H1 (cell line): Measurements from ENCODE around the gene MGRN1. TPM values are rescaled to one million over a fixed set of nuclear protein-coding genes. Genes with fewer than 3 reads are reported as not detected.

Experiments used
- ASH2L ChIP-seq: fragments of 200-600, 300-600 bp; sonication (generic); IDR thresholded peaks from one replicate; pipeline ENCODE4 v1.7.1; 2017; ENCODE audit warnings: low read length
- BCL11A ChIP-seq, 2 experiments: IDR thresholded peaks; one replicate each; pipeline ENCODE4 v1.6.1; 2011; ENCODE audit warnings: low read depth in 2 of 2, low read length in 2 of 2, mild to moderate bottlenecking in 2 of 2
- BRCA1 ChIP-seq: IDR thresholded peaks from 2 replicates; pipeline ENCODE4 v1.6.1; 2012; ENCODE audit warnings: low read depth, low read length, improper control_type of control experiment
- CBX5 ChIP-seq: fragments of 300-800, 300-1000 bp; sonication (generic); IDR thresholded peaks from 2 replicates; pipeline ENCODE4 v1.7.1; 2016; ENCODE audit warnings: antibody characterized with exemption, low read length, low read depth
- CBX8 ChIP-seq: fragments of 300-800, 300-1000 bp; sonication (generic); IDR thresholded peaks from 2 replicates; pipeline ENCODE4 v1.7.1; 2016; ENCODE audit warnings: low read depth, low read length, borderline replicate concordance
- CHD2 ChIP-seq: IDR thresholded peaks from 2 replicates; pipeline ENCODE4 v1.6.1; 2012; ENCODE audit warnings: low read length, improper control_type of control experiment
- JUND ChIP-seq: IDR thresholded peaks from 2 replicates; pipeline ENCODE4 v1.6.1; 2011; ENCODE audit warnings: mild to moderate bottlenecking, improper control_type of control experiment, low read length
- MAX ChIP-seq: IDR thresholded peaks from 2 replicates; pipeline ENCODE4 v1.6.1; 2012; ENCODE audit warnings: inconsistent platforms
- POU5F1 ChIP-seq: IDR thresholded peaks from 2 replicates; pipeline ENCODE4 v1.6.1; 2011; ENCODE audit warnings: low read depth, mild to moderate bottlenecking, low read length, moderate library complexity
- RNF2 ChIP-seq: fragments of 200-900, 300-1000 bp; sonication (generic); IDR thresholded peaks from 2 replicates; pipeline ENCODE4 v1.7.1; 2016; ENCODE audit warnings: borderline replicate concordance, low read depth, mild to moderate bottlenecking, antibody characterized with exemption, low read length; ENCODE audit not compliant: poor library complexity, severe bottlenecking; ENCODE audit errors: missing control alignments
- polyA plus RNA-seq, 7 experiments: library from polyadenylated mRNA; depleted of rRNA in 3 of 7; stranded (reverse) in 5 of 7; unstranded in 2 of 7; fragments of >200 nt in 5 of 7; fragments of 200-250 nt in 2 of 7; gene quantifications; 1 replicate in 5 of 7; 2 replicates in 1 of 7; 4 replicates in 1 of 7; pipeline versions ENCODE4 v1.2.1 to v1.2.3, GENCODE V29; 2011 to 2013; ENCODE audit warnings: missing spikeins in 2 of 7, mixed read lengths in 2 of 7
- total RNA-seq: library from RNA; stranded (reverse); fragmentation: NEBNext Ultra II Directional; extraction: Animal tissue kit (Norgen Biotek cat#: 25700); gene quantifications from 2 replicates; pipeline ENCODE4 v1.2.1, GENCODE V29; 2021

MGRN1 gene
- total and polyA plus RNA-seq, 2 of the 8 experiments (the other 6 are each of a cell fraction or from before 2014, with no cell fraction given): 15.0 to 82.3 TPM

- TF ChIP-seq CBX5: no peak
- TF ChIP-seq BRCA1: no peak
- no peak for TF ChIP-seq MAX
- TF ChIP-seq BCL11A (IDR thresholded peaks at IDR 0.05; ENCODE audit: low read depth in 2 of 2, low read length in 2 of 2): no peak
- no peak for TF ChIP-seq RNF2
- no peak for TF ChIP-seq ASH2L
- TF ChIP-seq CHD2: no peak
- no peak for TF ChIP-seq CBX8
- no peak for TF ChIP-seq JUND
- no peak for TF ChIP-seq POU5F1
These were observed 42.8 kb downstream of the MGRN1 start (continued) for GRCh38 chr16:4667203-4667963.
